ENCODE results near the gene MAP2K6. TPM values are rescaled to one million over a fixed set of nuclear protein-coding genes. Genes with fewer than 3 reads are reported as not detected.

The MAP2K6 gene
- total RNA-seq, 1 donor from 2014 or later, result 101 TPM

- Histone ChIP-seq H3K9me3 (ENCODE audit: low read depth) (no peaks in the 10 kb centered on the region), H3K4me2 (peak overlapping the region; percentile 96), H3K4me1 (peaks cover 52% of the 10 kb centered on the region), H3K27me3 (no peaks in the 10 kb centered on the region), H3K4me3 (peak overlapping the region; percentile 78), H4K20me1 (ENCODE audit: low read depth) (peaks cover 40% of the 10 kb centered on the region), H3F3A (ENCODE audit: low read depth) (peaks cover 30% of the 10 kb centered on the region), H3K79me2 (ENCODE audit: low read depth) (peaks cover 59% of the 10 kb centered on the region), H3K9ac (peak overlapping the region; percentile 47), H3K36me3 (no peaks in the 10 kb centered on the region), H3K27ac (peak overlapping the region; percentile 6), H2AFZ (replicated peaks) (no peak overlapping the region)
- H3K27ac Mint-ChIP-seq, result no peak overlapping the region
- H3K36me3 Mint-ChIP-seq, result peaks cover 1% of the 10 kb centered on the region
- H3K27me3 Mint-ChIP-seq (ENCODE audit: insufficient read depth, low read depth), result no peaks in the 10 kb centered on the region
- peaks cover 19% of the 10 kb centered on the region for H3K4me1 Mint-ChIP-seq
- no peak for DNase-seq (ENCODE audit: low spot score)
- peaks cover 3% of the 10 kb centered on the region for H3K9me3 Mint-ChIP-seq
- H3K4me3 Mint-ChIP-seq, result no peak overlapping the region
- no peak for TF ChIP-seq EZH2phosphoT487 (IDR thresholded peaks at IDR 0.05)
- TF ChIP-seq EZH2 (IDR thresholded peaks at IDR 0.05), result no peak
- TF ChIP-seq CTCF (IDR thresholded peaks at IDR 0.05), result no peak
Observed at GRCh38 chr17:69415431-69415830, 934 bp downstream of the MAP2K6 start.

GRCh38 chr17:69417545-69418483 is 3.3 kb downstream of the MAP2K6 start:
- Histone ChIP-seq H3K79me2 (ENCODE audit: low read depth) (peaks cover 83% of the 10 kb centered on the region), H3K9ac (peak overlapping the region; percentile 58), H3K9me3 (ENCODE audit: low read depth) (no peaks in the 10 kb centered on the region), H2AFZ (replicated peaks) (no peak overlapping the region), H3K4me1 (peaks cover 43% of the 10 kb centered on the region), H3F3A (ENCODE audit: low read depth) (peaks cover 17% of the 10 kb centered on the region), H4K20me1 (ENCODE audit: low read depth) (peaks cover 54% of the 10 kb centered on the region), H3K36me3 (no peaks in the 10 kb centered on the region), H3K27me3 (no peaks in the 10 kb centered on the region), H3K27ac (peak overlapping the region; percentile 61), H3K4me2 (peak overlapping the region; percentile 96), H3K4me3 (peak overlapping the region; percentile 78)
- Mint-ChIP-seq H3K27me3 (ENCODE audit: insufficient read depth, low read depth) (no peaks in the 10 kb centered on the region), H3K9me3 (peaks cover 16% of the 10 kb centered on the region), H3K27ac (peak overlapping the region; percentile 70), H3K4me1 (peaks cover 8% of the 10 kb centered on the region), H3K36me3 (peaks cover 13% of the 10 kb centered on the region), H3K4me3 (no peak overlapping the region)
- TF ChIP-seq EZH2 (IDR thresholded peaks at IDR 0.05) (no peak), EZH2phosphoT487 (IDR thresholded peaks at IDR 0.05) (no peak), CTCF (IDR thresholded peaks at IDR 0.05) (peak; percentile 39)
- DNase-seq (ENCODE audit: low spot score), result peak; percentile 40

- H4K20me1 ChIP-seq (ENCODE audit: low read depth), result peaks cover 62% of the 10 kb centered on the region
- H3K4me2 ChIP-seq, result peak overlapping the region; percentile 96
- H3K9me3 ChIP-seq (ENCODE audit: low read depth), result no peaks in the 10 kb centered on the region
- peaks cover 90% of the 10 kb centered on the region for H3K79me2 ChIP-seq (ENCODE audit: low read depth)
- H3K36me3 ChIP-seq, result no peaks in the 10 kb centered on the region
- H3K27me3 Mint-ChIP-seq (ENCODE audit: insufficient read depth, low read depth), result no peaks in the 10 kb centered on the region
- H3F3A ChIP-seq (ENCODE audit: low read depth), result peaks cover 10% of the 10 kb centered on the region
- no peak overlapping the region for H3K9ac ChIP-seq
- no peak overlapping the region for H3K27ac Mint-ChIP-seq
- peaks cover 36% of the 10 kb centered on the region for H3K4me1 ChIP-seq
- H2AFZ ChIP-seq (replicated peaks), result no peak overlapping the region
- H3K27ac ChIP-seq, result peak overlapping the region; percentile 61
- peaks cover 4% of the 10 kb centered on the region for H3K4me1 Mint-ChIP-seq
- no peak for DNase-seq (ENCODE audit: low spot score)
- H3K4me3 ChIP-seq, result peak overlapping the region; percentile 78
- peaks cover 20% of the 10 kb centered on the region for H3K36me3 Mint-ChIP-seq
- peaks cover 24% of the 10 kb centered on the region for H3K9me3 Mint-ChIP-seq
- no peak overlapping the region for H3K4me3 Mint-ChIP-seq
- no peaks in the 10 kb centered on the region for H3K27me3 ChIP-seq
- TF ChIP-seq EZH2 (IDR thresholded peaks at IDR 0.05) (no peak), CTCF (IDR thresholded peaks at IDR 0.05) (no peak), EZH2phosphoT487 (IDR thresholded peaks at IDR 0.05) (no peak)
Observed at GRCh38 chr17:69418535-69418934, 4.0 kb downstream of the MAP2K6 start.
